Stimulated activated CD8-positive, alpha-beta memory T cell treated with anti-CD3 and anti-CD28 coated beads, Interleukin-7, amount 100 ng/mL, for 1 hour (primary cell): ENCODE data around the gene RBM20.

Experiments used
- DNase-seq, 2 donors: peaks; one replicate each; pipeline ENCODE4 v3.0.0-alpha.2; 2020; ENCODE audit warnings: low read depth in 2 of 2

RBM20 gene

DNA sequence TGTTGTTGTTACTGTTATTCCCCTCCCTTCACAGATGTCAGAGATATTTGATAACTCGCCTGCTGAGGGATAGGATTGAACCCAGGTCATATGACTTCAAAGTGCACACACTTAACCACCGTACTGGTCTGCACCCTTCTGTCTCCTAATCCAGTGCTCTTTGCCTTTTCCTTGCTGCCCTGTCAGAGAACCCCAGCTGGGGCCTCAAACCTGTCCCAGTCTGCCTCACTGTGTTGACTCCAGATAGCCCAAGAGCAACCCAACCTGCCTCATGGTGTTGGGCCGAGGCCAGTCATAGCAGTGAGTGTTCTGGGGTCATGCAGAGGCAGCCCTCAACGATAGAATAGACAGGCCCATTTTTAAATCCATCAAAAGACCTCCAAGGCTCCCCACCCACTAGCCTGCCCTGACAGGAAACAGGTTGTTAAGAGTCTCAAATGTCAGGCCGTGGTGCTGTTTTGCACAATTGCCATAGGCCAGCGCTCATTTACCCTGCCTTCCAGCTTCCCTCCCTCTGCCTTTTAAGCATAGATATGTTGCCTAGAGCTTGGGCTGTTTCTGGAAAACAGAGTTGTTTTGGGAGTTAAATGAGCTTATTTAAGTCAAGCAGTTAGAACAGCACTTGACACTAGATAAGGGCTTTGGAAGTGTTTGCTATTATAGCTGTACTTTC is 190.6 kb downstream of the RBM20 start:
- no peak for DNase-seq

GRCh38 chr10:110835841-110836240 is 191.7 kb downstream of the RBM20 start:
- no peak for DNase-seq

DNA sequence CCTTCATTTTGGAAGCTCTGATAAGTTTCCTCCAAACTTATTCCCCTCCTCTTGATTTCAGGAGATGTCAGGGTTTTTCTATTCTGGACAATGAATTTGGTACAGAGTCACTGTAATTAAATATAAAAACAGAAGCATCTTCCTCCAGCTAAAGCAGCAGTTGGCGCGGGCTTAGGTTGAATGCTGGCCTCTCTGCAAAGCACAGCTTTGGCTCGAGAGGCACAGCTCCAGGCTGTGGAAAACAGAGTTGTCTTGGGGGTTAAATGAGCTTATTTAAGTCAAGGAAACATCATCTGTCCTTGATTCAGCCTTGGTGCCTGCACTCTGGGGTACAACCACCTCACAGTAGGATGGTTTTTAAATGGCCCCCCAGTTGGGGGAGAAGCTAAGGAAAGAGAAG is 192.6 kb downstream of the RBM20 start:
- DNase-seq, result no peak

GRCh38 chr10:110837418-110838171 is 193.5 kb downstream of the RBM20 start:
- DNase-seq, result no peak

DNA sequence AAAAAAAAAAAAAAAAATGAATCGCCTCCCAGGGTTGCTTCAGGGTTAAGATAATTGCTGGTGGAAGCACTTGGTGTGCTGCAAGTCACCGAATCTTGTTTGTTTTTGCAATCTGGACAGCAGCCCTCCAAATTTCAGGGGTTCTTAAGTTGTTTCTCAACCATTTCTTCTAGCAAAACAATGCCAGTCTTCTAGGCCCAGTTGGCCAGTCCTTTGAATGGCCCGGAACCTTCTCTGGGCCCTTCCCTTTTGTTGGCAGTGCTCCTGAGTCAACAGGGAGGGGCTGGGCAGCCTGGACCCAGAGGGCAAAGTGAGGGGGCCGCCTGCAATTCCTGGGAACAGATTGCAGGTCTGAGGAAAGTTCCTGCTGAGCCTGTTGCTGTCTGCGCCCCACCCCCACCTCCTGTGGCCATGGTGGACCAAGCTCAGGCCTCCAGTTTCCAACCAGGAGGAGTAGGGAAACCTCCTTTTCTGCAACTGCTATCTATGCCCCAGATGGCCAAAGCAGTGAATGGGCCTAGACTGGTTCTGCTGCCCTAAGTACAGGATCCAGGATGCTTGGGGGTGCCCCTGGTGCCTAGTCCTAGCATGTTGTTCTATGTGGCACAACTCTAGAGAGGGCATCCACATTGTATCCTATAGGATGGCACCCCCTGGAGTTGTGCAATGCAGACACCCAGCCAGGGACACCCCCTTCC is 196.2 kb downstream of the RBM20 start:
- no peak for DNase-seq

DNA sequence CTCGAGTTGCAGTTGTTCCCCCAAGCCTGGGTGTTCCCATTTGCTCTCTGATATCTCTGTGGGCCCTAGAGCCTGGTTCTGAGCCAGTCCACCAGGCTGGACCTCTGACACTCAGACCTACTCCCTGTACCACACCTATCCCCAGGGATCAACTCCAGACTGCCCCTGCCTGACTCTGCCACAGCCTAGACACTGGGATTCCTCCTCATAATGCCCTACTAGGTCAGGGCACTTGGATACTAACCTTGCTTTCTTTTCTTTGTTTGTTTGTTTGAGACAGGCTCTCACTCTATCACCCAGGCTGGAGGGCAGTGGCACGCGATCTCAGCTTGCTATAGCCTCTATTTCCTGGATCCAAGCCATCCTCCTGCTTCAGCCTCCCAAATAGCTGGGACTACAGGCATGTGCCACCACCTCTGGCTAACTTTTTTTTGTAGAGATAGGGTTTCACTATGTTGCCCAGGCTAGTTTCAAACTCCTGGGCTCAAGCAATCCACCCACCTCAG is 196.8 kb downstream of the RBM20 start:
- no peak for DNase-seq

DNA sequence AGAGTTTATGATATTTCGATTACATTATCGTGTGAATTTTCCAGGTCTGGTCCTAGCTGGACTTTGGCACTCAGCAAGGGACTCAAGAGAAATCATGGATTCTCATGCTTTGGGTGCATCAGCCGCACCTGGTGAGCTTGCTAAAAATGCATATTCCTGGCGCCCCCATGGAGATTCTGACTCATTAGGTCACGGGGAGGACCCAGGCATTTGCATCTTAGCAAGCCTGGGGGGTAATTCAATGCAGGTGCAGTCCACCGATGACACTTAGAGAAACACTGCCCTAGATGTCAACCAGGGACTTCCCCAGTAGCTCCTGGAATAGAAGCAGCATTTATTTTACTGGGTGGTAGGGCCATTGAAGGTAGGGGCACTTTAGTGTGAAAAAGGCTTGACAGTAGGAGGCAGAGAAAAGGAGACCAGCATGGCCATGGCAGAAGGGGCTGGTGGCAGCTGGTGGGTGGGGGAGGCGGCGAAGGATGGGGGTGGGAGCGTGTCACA is 197.7 kb downstream of the RBM20 start:
- DNase-seq, result no peak

- no peak for DNase-seq
These were observed 198.3 kb downstream of the RBM20 start for GRCh38 chr10:110842326-110842904.

DNA sequence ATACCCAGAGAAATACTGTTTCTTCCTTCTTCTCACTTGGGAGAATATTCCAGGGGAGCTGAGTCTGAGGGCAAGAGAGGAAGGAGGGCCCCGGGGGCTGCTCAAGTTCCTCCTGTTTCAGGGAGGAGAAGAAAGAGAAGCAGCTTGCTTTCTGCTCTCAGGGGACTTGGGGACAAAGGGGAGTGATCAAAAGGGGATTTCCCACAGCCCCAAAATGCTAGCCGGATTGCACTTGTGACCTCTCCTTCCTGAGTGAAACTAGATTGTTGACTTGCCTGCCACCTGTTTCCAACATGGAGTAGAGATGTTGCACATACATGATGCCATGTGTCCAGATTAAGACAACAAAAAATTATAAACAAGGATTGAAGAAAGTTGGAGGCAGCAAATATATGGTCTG is 198.9 kb downstream of the RBM20 start:
- no peak for DNase-seq

DNA sequence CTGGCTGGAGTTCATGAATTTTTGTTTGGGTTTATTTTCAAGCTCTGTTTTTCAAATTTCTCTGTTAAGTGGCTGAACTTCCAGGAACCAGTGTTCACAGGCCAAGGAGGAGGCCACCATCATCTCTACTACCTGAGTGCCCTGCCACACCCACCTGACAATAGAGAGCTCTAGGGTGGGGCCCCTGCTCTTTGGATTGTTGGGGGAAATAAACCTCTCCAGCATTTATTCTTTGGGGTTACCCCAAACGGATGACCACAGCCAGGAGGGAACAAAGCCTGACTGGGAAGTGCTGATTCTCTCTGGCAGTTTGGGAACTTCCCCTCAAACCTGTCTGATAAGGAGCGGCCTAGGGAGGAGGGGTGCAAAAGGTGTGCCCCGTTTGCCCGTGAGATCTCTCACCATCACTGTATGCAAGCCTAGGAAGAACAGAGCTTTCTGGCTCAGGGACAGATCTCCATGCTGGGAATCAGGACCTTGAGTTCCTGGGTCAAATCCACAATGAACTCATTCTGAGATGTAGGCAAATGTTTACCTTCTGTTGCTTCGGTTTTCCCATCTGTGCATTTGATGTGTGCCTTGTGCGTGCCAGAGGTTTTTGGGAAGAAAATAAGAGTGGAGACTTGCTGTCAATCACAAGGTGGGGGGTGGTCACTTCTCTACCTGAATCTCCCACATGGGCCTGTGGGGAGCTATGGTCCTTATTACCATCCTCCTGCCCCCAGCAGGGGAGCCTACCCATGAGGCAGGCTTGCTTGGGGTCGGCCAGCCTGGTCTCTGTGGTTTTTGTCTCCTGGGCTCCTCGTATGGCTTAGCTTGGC is 199.9 kb downstream of the RBM20 start:
- DNase-seq, result no peak

- no peak for DNase-seq
These were observed 200.4 kb downstream of the RBM20 start for GRCh38 chr10:110844617-110844881.

- no peak for DNase-seq
These were observed 201.1 kb downstream of the RBM20 start for GRCh38 chr10:110845192-110845755.

- no peak for DNase-seq
These were observed 201.9 kb downstream of the RBM20 start for GRCh38 chr10:110845756-110846620.

GRCh38 chr10:110847374-110847773 is 203.2 kb downstream of the RBM20 start:
- DNase-seq, result no peak

- DNase-seq, result no peak
These were observed 204.0 kb downstream of the RBM20 start for GRCh38 chr10:110848106-110848505.

DNA sequence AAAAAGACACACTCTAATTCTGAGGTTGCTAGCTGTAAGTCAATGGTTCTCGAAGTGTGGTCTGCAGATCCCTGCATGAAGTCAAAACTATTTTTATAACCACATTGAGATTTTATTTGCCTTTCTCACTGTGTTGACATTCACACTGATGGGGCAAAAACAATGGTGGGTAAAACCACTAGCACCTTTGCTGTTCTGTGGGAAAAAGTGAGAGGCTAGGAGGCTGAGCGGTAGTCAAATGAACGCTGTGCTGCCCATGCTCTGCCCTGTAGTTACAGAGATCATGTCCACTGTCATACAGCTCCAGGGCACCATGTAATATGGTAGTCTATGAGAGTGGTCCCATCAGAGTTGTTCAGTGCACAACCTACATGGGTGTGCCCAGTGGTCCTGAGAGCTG is 206.0 kb downstream of the RBM20 start:
- no peak for DNase-seq

DNA sequence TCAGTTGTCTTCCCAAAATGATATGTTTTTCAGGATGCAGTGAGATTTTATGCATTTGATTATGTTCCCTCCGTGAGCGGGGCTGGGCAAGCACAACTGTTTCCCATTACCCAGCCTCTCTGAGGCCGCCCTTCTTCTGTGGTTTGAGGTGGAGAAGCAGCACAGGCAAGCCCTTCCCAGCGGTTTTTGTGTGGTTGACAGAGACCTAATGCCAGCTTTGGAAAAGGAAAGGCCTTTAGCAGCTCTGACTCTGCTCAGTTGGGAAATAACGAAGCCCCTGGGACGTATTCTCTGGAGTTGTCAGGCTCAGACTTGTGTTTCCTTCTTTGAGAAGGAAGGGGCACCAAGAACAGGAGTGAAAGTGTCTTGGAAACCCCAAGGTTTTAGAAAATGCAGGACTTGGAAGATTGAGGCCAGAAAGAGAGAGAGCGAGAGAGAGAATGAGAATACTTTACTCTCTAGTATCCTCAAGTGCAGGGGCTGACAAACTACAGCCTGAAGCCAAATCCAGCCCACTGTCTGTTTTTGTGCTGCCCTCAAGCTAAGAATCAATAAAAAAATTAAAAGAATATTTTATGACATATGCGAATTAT is 207.0 kb downstream of the RBM20 start:
- no peak for DNase-seq

DNA sequence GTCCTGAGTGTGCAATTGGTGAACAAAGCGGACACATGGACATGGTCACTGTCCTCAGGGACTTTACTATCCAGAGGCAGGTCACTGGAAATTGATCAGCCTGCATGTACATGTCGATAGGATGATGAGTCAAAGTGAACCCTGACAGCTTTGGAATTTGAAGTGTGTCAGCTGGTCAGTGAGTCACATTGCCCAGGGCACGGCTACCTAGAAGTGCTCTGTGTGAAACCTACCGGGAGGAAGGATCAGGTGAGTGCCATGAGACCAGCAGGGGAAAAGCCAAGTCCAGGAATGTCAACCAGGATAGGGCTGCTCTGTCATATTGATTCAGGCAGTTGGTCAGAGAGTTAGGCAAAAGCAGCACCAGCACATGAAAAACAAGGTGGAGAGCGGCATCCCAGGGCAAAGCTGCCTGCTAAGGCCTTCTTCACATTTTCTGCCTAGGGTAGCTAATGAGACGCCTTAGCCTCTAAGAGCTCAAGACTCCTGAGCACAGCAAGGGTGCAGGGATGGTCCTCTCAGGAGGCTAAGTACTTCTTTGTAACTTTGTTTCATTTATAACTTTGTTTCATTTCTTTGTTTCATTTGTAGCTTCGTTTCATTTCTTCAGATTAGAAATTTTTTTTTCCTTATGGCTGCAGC is 208.2 kb downstream of the RBM20 start:
- DNase-seq, result no peak

- DNase-seq, result no peak
These were observed 208.8 kb downstream of the RBM20 start for GRCh38 chr10:110852947-110853346.
